Neural cell (in vitro differentiated cells): Measurements from ENCODE around the gene NME9. TPM values are rescaled to one million over a fixed set of nuclear protein-coding genes. Genes with fewer than 3 reads are reported as not detected.

ENCODE experiments used
- H2AFZ ChIP-seq: fragments of 200-600, 300-800 bp; sonication (generic), shearing (Covaris generic); 2 replicates; pipeline ENCODE4 v1.6.0; 2014; ENCODE audit warnings: low read depth, mild to moderate bottlenecking, antibody characterized with exemption, low read length, moderate library complexity
- H3F3A ChIP-seq: fragments of 200-600 bp; shearing (Covaris generic); 2 replicates; pipeline ENCODE4 v1.6.1; 2016; ENCODE audit warnings: mild to moderate bottlenecking, moderate library complexity, mixed read lengths, antibody characterized with exemption, low read length; ENCODE audit not compliant: insufficient read depth, poor library complexity, severe bottlenecking
- H3K27ac ChIP-seq: fragments of 200-600, 300-800 bp; sonication (generic), shearing (Covaris generic); 2 replicates; pipeline ENCODE4 v1.5.1; 2014; ENCODE audit warnings: mild to moderate bottlenecking, low read length, moderate library complexity
- H3K27me3 ChIP-seq: fragments of 300-800, 200-600 bp; sonication (generic), shearing (Covaris generic); 2 replicates; pipeline ENCODE4 v1.6.0; 2014; ENCODE audit warnings: mild to moderate bottlenecking, low read depth, low read length, moderate library complexity; ENCODE audit not compliant: insufficient read depth
- H3K36me3 ChIP-seq: fragments of 300-800, 200-600 bp; sonication (generic), shearing (Covaris generic); 2 replicates; pipeline ENCODE4 v1.5.1; 2014; ENCODE audit warnings: mild to moderate bottlenecking, antibody characterized with exemption, low read length, moderate library complexity; ENCODE audit not compliant: insufficient read depth
- H3K4me2 ChIP-seq: fragments of 300-800, 200-600 bp; sonication (generic), shearing (Covaris generic); 2 replicates; pipeline ENCODE4 v1.6.0; 2014; ENCODE audit warnings: mild to moderate bottlenecking, low read length
- H3K4me3 ChIP-seq: fragments of 300-800, 200-600 bp; sonication (generic), shearing (Covaris generic); 2 replicates; pipeline ENCODE4 v1.5.1; 2014; ENCODE audit warnings: mild to moderate bottlenecking, low read length, moderate library complexity
- H3K79me2 ChIP-seq: fragments of 200-600 bp; shearing (Covaris generic); replicated peaks from 2 replicates; pipeline ENCODE4 v1.6.0; 2014; ENCODE audit warnings: mild to moderate bottlenecking, low read length, moderate library complexity; ENCODE audit not compliant: insufficient read depth
- H3K9ac ChIP-seq: fragments of 300-800, 200-600 bp; sonication (generic), shearing (Covaris generic); 2 replicates; pipeline ENCODE4 v1.6.1; 2016; ENCODE audit warnings: mild to moderate bottlenecking, low read length, mixed read lengths
- H3K9me2 ChIP-seq: fragments of 200-600 bp; shearing (Covaris generic); 2 replicates; pipeline ENCODE4 v1.6.1; 2016; ENCODE audit warnings: mild to moderate bottlenecking, low read length, mixed read lengths; ENCODE audit not compliant: insufficient read depth
- H3K9me3 ChIP-seq: fragments of 200-600, 300-800 bp; sonication (generic), shearing (Covaris generic); 2 replicates; pipeline ENCODE4 v1.6.1; 2016; ENCODE audit warnings: mild to moderate bottlenecking, mixed run types, low read length, moderate library complexity, mixed read lengths
- H4K20me1 ChIP-seq: fragments of 200-600 bp; shearing (Covaris generic); 2 replicates; pipeline ENCODE4 v1.6.1; 2016; ENCODE audit warnings: mild to moderate bottlenecking, mixed run types; ENCODE audit not compliant: insufficient read depth
- CTCF ChIP-seq: fragments of 450-650 bp; IDR thresholded peaks from 2 replicates; pipeline ENCODE4 v1.5.1; 2014; ENCODE audit warnings: antibody characterized with exemption, mild to moderate bottlenecking, moderate library complexity; ENCODE audit not compliant: poor library complexity, severe bottlenecking
- EP300 ChIP-seq: fragments of 450-650 bp; conservative IDR thresholded peaks from 2 replicates; pipeline ENCODE4 v1.6.1; 2014; ENCODE audit warnings: antibody characterized with exemption, mild to moderate bottlenecking, moderate library complexity; ENCODE audit not compliant: poor library complexity, severe bottlenecking
- EZH2 ChIP-seq: fragments of 200-600, 300-800 bp; shearing (Covaris generic), sonication (generic); IDR thresholded peaks from 2 replicates; pipeline ENCODE4 v1.6.1; 2014; ENCODE audit warnings: antibody characterized with exemption, low read length, borderline replicate concordance, mild to moderate bottlenecking; ENCODE audit not compliant: insufficient read depth, poor library complexity, severe bottlenecking
- MXI1 ChIP-seq: fragments of 450-650 bp; conservative IDR thresholded peaks from 2 replicates; pipeline ENCODE4 v1.6.1; 2014; ENCODE audit warnings: antibody characterized with exemption, mild to moderate bottlenecking; ENCODE audit not compliant: poor library complexity, severe bottlenecking
- POLR2AphosphoS5 ChIP-seq: IDR thresholded peaks from 2 replicates; pipeline ENCODE4 v1.6.1; 2012
- RAD21 ChIP-seq: fragments of 450-650 bp; conservative IDR thresholded peaks from 2 replicates; pipeline ENCODE4 v1.6.1; 2014; ENCODE audit warnings: antibody characterized with exemption, mild to moderate bottlenecking, moderate library complexity
- SMC3 ChIP-seq: fragments of 450-650 bp; conservative IDR thresholded peaks from 2 replicates; pipeline ENCODE4 v1.6.1; 2014; ENCODE audit warnings: antibody characterized with exemption, mild to moderate bottlenecking, moderate library complexity; ENCODE audit not compliant: poor library complexity
- TAF1 ChIP-seq: IDR thresholded peaks from 2 replicates; pipeline ENCODE4 v1.6.1; 2012; ENCODE audit warnings: low read depth
- polyA plus RNA-seq: library from polyadenylated mRNA; depleted of rRNA; stranded (reverse); fragments of >200 nt; gene quantifications from 2 replicates; pipeline ENCODE4 v1.2.3, GENCODE V29; 2014
- TF ChIP-seq, protein P1 (sequence below): IDR thresholded peaks from 2 replicates; pipeline ENCODE4 v1.6.1; 2012; ENCODE audit warnings: borderline replicate concordance

The NME9 gene
- polyA plus RNA-seq, 1 donor from 2014 or later, result 17.4 TPM

DNA sequence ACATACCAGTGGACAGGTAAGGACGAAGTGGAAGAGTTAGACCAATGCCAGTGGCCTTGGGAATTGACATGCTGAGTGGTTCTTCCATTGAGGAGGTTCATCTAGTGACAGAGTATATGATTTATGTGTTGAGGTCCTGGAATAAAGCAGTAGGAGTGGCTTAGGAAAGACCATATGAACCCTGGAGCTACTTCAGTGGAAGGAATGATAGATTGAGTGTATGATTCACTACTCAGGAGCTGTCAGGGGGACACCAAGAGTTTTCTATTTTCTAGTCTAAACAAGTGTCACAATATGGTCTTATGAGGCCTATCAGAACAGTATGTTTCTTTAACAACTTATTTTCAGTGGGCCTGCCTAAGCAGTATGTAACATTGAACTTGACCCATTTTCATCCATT is 63.9 kb downstream of the NME9 start:
- H3K27me3 ChIP-seq, result no peaks in the 10 kb centered on the region
- no peak for TF ChIP-seq TAF1
- no peak for TF ChIP-seq MXI1
- H4K20me1 ChIP-seq, result no peaks in the 10 kb centered on the region
- H3K36me3 ChIP-seq, result no peaks in the 10 kb centered on the region
- H3K4me2 ChIP-seq, result no peak overlapping the region
- no peak overlapping the region for H2AFZ ChIP-seq
- H3K9me3 ChIP-seq, result no peaks in the 10 kb centered on the region
- H3K9me2 ChIP-seq, result no peaks in the 10 kb centered on the region
- H3K9ac ChIP-seq, result no peak overlapping the region
- no peaks in the 10 kb centered on the region for H3K79me2 ChIP-seq
- no peak overlapping the region for H3K27ac ChIP-seq
- H3F3A ChIP-seq, result no peaks in the 10 kb centered on the region
- no peak overlapping the region for H3K4me3 ChIP-seq

GRCh38 chr3:138263104-138263503 is 66.5 kb downstream of the NME9 start:
- no peaks in the 10 kb centered on the region for H3K27me3 ChIP-seq
- H3K9ac ChIP-seq, result no peak overlapping the region
- no peak overlapping the region for H3K4me2 ChIP-seq
- H3K36me3 ChIP-seq, result no peaks in the 10 kb centered on the region
- no peak overlapping the region for H2AFZ ChIP-seq
- H4K20me1 ChIP-seq, result no peaks in the 10 kb centered on the region
- no peak for TF ChIP-seq CTCF
- TF ChIP-seq EP300, result no peak
- TF ChIP-seq, protein P1, sequence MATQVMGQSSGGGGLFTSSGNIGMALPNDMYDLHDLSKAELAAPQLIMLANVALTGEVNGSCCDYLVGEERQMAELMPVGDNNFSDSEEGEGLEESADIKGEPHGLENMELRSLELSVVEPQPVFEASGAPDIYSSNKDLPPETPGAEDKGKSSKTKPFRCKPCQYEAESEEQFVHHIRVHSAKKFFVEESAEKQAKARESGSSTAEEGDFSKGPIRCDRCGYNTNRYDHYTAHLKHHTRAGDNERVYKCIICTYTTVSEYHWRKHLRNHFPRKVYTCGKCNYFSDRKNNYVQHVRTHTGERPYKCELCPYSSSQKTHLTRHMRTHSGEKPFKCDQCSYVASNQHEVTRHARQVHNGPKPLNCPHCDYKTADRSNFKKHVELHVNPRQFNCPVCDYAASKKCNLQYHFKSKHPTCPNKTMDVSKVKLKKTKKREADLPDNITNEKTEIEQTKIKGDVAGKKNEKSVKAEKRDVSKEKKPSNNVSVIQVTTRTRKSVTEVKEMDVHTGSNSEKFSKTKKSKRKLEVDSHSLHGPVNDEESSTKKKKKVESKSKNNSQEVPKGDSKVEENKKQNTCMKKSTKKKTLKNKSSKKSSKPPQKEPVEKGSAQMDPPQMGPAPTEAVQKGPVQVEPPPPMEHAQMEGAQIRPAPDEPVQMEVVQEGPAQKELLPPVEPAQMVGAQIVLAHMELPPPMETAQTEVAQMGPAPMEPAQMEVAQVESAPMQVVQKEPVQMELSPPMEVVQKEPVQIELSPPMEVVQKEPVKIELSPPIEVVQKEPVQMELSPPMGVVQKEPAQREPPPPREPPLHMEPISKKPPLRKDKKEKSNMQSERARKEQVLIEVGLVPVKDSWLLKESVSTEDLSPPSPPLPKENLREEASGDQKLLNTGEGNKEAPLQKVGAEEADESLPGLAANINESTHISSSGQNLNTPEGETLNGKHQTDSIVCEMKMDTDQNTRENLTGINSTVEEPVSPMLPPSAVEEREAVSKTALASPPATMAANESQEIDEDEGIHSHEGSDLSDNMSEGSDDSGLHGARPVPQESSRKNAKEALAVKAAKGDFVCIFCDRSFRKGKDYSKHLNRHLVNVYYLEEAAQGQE, result no peak
- TF ChIP-seq RAD21, result no peak
- no peak for TF ChIP-seq POLR2AphosphoS5
- no peak for TF ChIP-seq SMC3
- TF ChIP-seq TAF1, result no peak
- H3K9me3 ChIP-seq, result no peaks in the 10 kb centered on the region
- no peaks in the 10 kb centered on the region for H3K79me2 ChIP-seq
- no peak overlapping the region for H3K27ac ChIP-seq
- no peaks in the 10 kb centered on the region for H3F3A ChIP-seq
- H3K4me3 ChIP-seq, result no peak overlapping the region
- no peaks in the 10 kb centered on the region for H3K9me2 ChIP-seq

DNA sequence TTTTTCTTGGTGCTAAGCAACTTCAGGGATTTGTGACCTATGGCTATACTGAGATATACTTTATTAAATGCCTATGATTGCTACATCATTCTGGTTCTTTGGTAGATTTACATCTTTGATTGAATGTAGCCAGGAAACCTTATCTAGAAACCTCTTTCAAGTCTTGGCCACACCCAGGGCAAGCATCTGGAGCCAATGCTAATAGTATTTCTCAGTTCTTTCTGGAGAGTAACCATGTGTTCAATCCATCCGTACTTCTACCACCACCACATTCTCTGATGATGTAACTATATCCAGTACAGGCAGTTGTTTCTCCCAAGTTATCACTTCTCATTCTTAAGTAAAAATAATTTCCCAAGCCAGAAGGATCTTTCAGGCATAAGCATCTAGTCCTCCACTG is 69.0 kb downstream of the NME9 start:
- H3K79me2 ChIP-seq, result no peaks in the 10 kb centered on the region
- no peaks in the 10 kb centered on the region for H3K9me2 ChIP-seq
- H3K9me3 ChIP-seq, result no peaks in the 10 kb centered on the region
- no peak overlapping the region for H2AFZ ChIP-seq
- H4K20me1 ChIP-seq, result no peaks in the 10 kb centered on the region
- H3K4me3 ChIP-seq, result no peak overlapping the region
- H3K36me3 ChIP-seq, result no peaks in the 10 kb centered on the region
- H3F3A ChIP-seq, result no peaks in the 10 kb centered on the region
- no peak overlapping the region for H3K4me2 ChIP-seq
- no peak for TF ChIP-seq EP300
- TF ChIP-seq, protein P1, result no peak
- no peak for TF ChIP-seq EZH2
- no peak for TF ChIP-seq CTCF
- no peak for TF ChIP-seq RAD21
- TF ChIP-seq TAF1, result no peak
- no peak for TF ChIP-seq SMC3
- TF ChIP-seq POLR2AphosphoS5, result no peak
- TF ChIP-seq MXI1, result no peak
- H3K9ac ChIP-seq, result no peak overlapping the region
- H3K27ac ChIP-seq, result no peak overlapping the region
- no peaks in the 10 kb centered on the region for H3K27me3 ChIP-seq
